ENCODE data around the gene SVEP1. TPM values are rescaled to one million over a fixed set of nuclear protein-coding genes. Genes with fewer than 3 reads are reported as not detected.

The SVEP1 gene
- total and polyA plus RNA-seq, 10 donors: 0.98 to 44.9 (median 25.8) TPM

- TF ChIP-seq CTCF (IDR thresholded peaks at IDR 0.05 in 8 of 11, conservative IDR thresholded peaks at IDR 0.05 in 3 of 11) (no peak), POLR2A (IDR thresholded peaks at IDR 0.05) (no peak), POLR2AphosphoS5 (IDR thresholded peaks at IDR 0.05) (no peak)
- 68 to 81% (median 72%) methylated on average over 1 of the region's 1 CpG for WGBS, 5 donors
- intact Hi-C loops (cut with DNase I; ENCODE audit: low total_unique reads): no loop called here
- no peak overlapping the region for H3K4me3 ChIP-seq
- no peaks in the 10 kb centered on the region for H3K36me3 ChIP-seq
- H3K27ac ChIP-seq: no peak overlapping the region
- no peaks in the 10 kb centered on the region for H3K9me3 ChIP-seq
- DNase-seq: no peak
- no peaks in the 10 kb centered on the region for H3K27me3 ChIP-seq (replicated peaks in 1 of 7)
- H3K4me1 ChIP-seq: no peaks in the 10 kb centered on the region
Observed at GRCh38 chr9:110486218-110486617, 93.3 kb downstream of the SVEP1 start.

- intact Hi-C loops (cut with DNase I; ENCODE audit: low total_unique reads): no loop called here
- Histone ChIP-seq H3K4me1 (no peaks in the 10 kb centered on the region), H3K27ac (no peak overlapping the region), H3K9me3 (no peaks in the 10 kb centered on the region), H3K4me3 (no peak overlapping the region), H3K36me3 (no peaks in the 10 kb centered on the region), H3K27me3 (replicated peaks in 1 of 7) (no peaks in the 10 kb centered on the region)
- DNase-seq: no peak
- 66 to 86% (median 76%) methylated on average over 5 of the region's 5 CpGs for WGBS, 5 donors
- no peak for TF ChIP-seq POLR2AphosphoS5 (IDR thresholded peaks at IDR 0.05)
- no peak for TF ChIP-seq CTCF (IDR thresholded peaks at IDR 0.05 in 8 of 11, conservative IDR thresholded peaks at IDR 0.05 in 3 of 11)
- TF ChIP-seq POLR2A (IDR thresholded peaks at IDR 0.05): no peak
Observed at GRCh38 chr9:110479481-110479880, 100.1 kb downstream of the SVEP1 start.

- DNase-seq: no peak
- Histone ChIP-seq H3K36me3 (no peaks in the 10 kb centered on the region), H3K27ac (no peak overlapping the region), H3K9me3 (no peaks in the 10 kb centered on the region), H3K27me3 (replicated peaks in 1 of 7) (no peaks in the 10 kb centered on the region), H3K4me3 (no peak overlapping the region), H3K4me1 (no peaks in the 10 kb centered on the region)
- WGBS, 5 donors: 26 to 54% (median 38%) methylated on average over 3 of the region's 3 CpGs
- intact Hi-C loops (cut with DNase I; ENCODE audit: low total_unique reads): no loop called here
- TF ChIP-seq CTCF (IDR thresholded peaks at IDR 0.05 in 8 of 11, conservative IDR thresholded peaks at IDR 0.05 in 3 of 11) (no peak), POLR2A (IDR thresholded peaks at IDR 0.05) (no peak), POLR2AphosphoS5 (IDR thresholded peaks at IDR 0.05) (no peak)
Observed at GRCh38 chr9:110476251-110476650, 103.3 kb downstream of the SVEP1 start.

GRCh38 chr9:110472111-110472510, 107.4 kb downstream of the SVEP1 start:
- no peak for DNase-seq
- H3K4me3 ChIP-seq: no peak overlapping the region
- 85 to 96% (median 90%) methylated on average over 6 of the region's 6 CpGs for WGBS, 5 donors

More at GRCh38 chr9:110472111-110472510, 107.4 kb downstream of the SVEP1 start:
- H3K27ac ChIP-seq: no peak overlapping the region
- H3K9me3 ChIP-seq: no peaks in the 10 kb centered on the region
- intact Hi-C loops (cut with DNase I; ENCODE audit: low total_unique reads): no loop called here
- TF ChIP-seq POLR2A (IDR thresholded peaks at IDR 0.05): no peak
- TF ChIP-seq CTCF (IDR thresholded peaks at IDR 0.05 in 8 of 11, conservative IDR thresholded peaks at IDR 0.05 in 3 of 11): no peak
- no peak for TF ChIP-seq POLR2AphosphoS5 (IDR thresholded peaks at IDR 0.05)
- no peaks in the 10 kb centered on the region for H3K4me1 ChIP-seq
- no peaks in the 10 kb centered on the region for H3K27me3 ChIP-seq (replicated peaks in 1 of 7)
- no peaks in the 10 kb centered on the region for H3K36me3 ChIP-seq
